ENCODE measurements around the gene PRSS16. TPM values are rescaled to one million over a fixed set of nuclear protein-coding genes. Genes with fewer than 3 reads are reported as not detected.

Gene PRSS16
- not detected in 2 replicates for total RNA-seq

GRCh38 chr6:27247133-27247836 is at the start of gene PRSS16:
PRSS16 (plus strand) TSS chr6:27247701; CDS start chr6:27247738, 37 bp downstream.

Other genes with a start within 250 kb of the PRSS16 start
- not detected in 2 replicates for gene POM121L2, start 64.6 kb downstream of the PRSS16 start, total RNA-seq
- gene ZNF391, start 141.1 kb downstream of the PRSS16 start, total RNA-seq, result 1.1 and 2.0 TPM in 2 replicates
- 4.8 and 7.0 TPM in 2 replicates for gene ZNF184, start 225.4 kb downstream of the PRSS16 start, total RNA-seq

All from subcutaneous preadipocyte (primary cell).